Measurements from ENCODE around the gene SPDYE1. TPM values are rescaled to one million over a fixed set of nuclear protein-coding genes. Genes with fewer than 3 reads are reported as not detected.

Gene SPDYE1, protein sequence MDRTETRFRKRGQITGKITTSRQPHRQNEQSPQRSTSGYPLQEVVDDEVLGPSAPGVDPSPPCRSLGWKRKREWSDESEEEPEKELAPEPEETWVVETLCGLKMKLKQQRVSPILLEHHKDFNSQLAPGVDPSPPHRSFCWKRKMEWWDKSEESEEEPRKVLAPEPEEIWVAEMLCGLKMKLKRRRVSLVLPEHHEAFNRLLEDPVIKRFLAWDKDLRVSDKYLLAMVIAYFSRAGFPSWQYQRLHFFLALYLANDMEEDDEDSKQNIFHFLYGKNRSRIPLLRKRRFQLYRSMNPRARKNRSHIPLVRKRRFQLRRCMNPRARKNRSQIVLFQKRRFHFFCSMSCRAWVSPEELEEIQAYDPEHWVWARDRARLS
- not detected in 2 replicates for total RNA-seq

DNA sequence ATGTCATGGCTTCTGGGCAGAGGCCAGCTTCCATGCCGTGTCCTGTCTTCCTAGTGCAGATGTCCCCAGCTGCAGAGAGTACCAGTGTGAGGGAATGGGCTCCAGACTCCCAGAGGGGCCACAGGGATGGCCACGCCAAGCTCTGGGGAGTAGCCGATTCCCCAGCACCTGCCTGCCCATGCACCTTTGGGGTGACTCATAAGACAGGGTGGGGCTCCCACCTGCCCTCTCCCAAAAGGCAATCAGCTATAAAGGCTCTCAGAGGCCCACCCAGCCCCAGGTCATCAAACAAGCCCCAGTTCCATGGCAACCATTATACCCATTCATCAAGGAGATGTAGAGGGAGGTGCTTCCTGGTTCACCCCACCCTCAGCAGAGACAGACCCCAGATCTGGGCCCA is at the start of gene SPDYE1:
Gene SPDYE1 (plus strand): TSS at position 366 of the 400 bp plus-strand sequence. CDS start 2,053 bp downstream, outside the sequence.

DNA sequence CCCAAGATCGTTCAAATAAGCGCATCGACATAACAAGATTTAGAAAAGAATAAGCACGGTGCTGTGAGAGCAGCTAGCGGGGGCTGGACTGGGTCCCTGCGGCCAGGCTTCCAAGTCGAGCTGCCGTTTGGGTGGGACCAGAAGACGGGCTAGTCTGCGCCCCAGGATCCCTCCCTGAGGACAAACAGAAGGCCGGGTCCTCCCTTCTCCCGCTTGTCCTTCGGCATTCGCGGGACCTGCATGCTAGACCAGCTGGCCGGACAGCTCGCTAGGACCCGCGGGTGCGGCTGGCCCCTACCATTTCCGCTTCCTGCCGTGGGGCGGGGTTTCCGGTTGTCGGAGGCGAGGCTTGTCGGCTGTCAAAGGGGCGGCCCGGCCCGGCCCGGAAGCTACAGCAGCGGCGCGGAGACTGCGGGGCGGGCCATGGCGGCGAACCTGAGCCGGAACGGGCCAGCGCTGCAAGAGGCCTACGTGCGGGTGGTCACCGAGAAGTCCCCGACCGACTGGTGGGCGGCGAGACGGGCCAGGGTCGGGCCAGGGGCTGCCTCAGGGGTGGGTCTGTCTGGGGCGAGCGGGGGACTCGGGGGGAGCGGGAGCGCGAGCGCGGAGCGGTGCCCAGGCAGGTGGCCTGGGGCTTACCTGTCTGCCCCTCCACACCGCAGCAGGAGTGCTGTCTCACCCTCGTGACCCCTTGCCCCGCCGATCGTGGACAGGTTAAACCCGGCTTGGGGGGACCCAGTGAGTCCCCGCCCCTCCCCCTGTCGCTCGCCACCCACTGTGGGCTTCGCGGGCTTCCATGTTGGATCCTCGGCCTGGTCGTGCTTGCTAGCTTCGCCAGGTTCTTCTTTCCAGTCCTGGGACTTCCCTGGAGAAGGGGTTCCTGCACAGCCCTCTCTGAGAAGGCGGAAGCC is 46.9 kb downstream of the SPDYE1 start, which contains the start of gene DBNL:
Gene DBNL (plus strand): TSS at position 388 of the 911 bp plus-strand sequence. CDS start 36 bp downstream, at position 424.

Other genes starting within 250 kb of the SPDYE1 start
- 18.5 and 22.3 TPM in 2 replicates for gene BLVRA, start 239.2 kb upstream of the SPDYE1 start, total RNA-seq
- 119 and 149 TPM in 2 replicates for gene MRPS24, start 128.4 kb upstream of the SPDYE1 start, total RNA-seq
- gene URGCP, start 91.3 kb upstream of the SPDYE1 start, total RNA-seq: 17.5 and 22.8 TPM in 2 replicates
- gene UBE2D4, start 71.5 kb upstream of the SPDYE1 start, total RNA-seq: 17.1 and 29.9 TPM in 2 replicates
- 49.1 and 125 TPM in 2 replicates for gene DBNL, start 46.8 kb downstream of the SPDYE1 start, total RNA-seq
- 0.26 and 0.47 TPM in 2 replicates for gene PGAM2, start 67.7 kb downstream of the SPDYE1 start, total RNA-seq
- 16.3 and 16.6 TPM in 2 replicates for gene POLM, start 84.6 kb downstream of the SPDYE1 start, total RNA-seq
- gene AEBP1, start 106.4 kb downstream of the SPDYE1 start, total RNA-seq: 74.7 and 104 TPM in 2 replicates
- 71.2 and 101 TPM in 2 replicates for gene POLD2, start 125.7 kb downstream of the SPDYE1 start, total RNA-seq
- 4.0 TPM in 1 of 2 replicates, not detected in the other for gene MYL7, start 143.4 kb downstream of the SPDYE1 start, total RNA-seq
- 0.17 and 1.9 TPM in 2 replicates for gene GCK, start 191.5 kb downstream of the SPDYE1 start, total RNA-seq
- gene YKT6, start 203.1 kb downstream of the SPDYE1 start, total RNA-seq: 71.0 and 117 TPM in 2 replicates

All from pericardium fibroblast (primary cell).